GM21447 (cell line): ENCODE measurements around the gene INAVA.
"Not testable (repeated sequence)": the region's sequence is repeated elsewhere in the genome, so short reads cannot be mapped to it uniquely, and the experiment has no call there.

ENCODE experiments used
- ATAC-seq: cut with Tn5 transposase; IDR thresholded peaks from one replicate; pipeline ENCODE4 v1.9.1; 2021; ENCODE audit not compliant: unreplicated experiment

Gene INAVA

DNA sequence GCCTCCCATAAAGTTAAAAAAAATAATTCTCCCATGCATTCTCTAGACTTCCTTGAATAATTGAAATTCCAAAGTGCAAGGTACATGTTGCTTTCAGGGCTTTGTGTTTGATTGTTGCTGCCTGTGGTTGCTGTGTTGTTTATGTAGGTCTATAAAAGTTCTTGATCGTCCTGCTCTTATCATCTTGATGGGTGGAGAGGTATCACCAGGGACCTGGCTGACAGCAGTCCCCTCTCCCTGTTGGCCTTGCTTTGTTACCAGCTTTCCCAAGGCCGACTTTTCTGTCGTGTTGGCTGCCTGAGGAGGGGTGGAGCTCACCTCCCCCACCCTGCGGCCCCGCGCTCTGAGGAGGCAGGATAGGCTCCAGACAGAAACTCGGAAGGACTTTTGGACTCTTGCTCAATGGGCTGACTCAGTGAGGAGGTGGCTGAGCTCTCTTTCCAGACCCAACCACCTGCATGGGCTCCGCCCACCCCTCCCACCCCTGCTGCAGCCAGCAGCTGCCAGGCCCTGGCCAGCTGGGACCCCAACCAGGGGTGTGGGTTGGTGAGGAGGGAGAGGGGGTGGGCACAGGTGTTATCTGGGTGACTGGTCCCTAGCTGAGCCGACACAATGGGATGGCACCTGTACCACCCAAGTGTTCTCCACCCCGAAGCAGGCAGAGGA, 2.0 kb downstream of the INAVA start:
- no peak for ATAC-seq

DNA sequence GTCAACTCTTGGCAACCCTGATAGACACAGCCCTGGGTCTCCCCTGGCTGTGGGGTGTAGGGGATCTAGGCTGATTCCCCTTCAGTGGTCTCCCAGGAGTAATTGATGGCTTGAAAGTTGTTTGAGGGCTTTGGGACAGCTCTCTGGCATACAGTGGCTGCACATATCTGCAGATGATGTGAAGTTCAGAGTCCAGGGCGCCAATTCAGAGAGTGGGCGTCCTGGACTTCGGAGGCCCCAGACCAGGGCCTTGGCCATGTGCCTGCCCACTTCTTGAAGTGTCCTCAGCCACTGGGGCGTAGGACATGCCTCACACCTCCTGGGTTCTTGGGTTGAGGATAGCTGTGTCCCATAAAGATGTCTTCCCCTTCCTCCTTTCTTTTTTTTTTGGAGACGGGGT, 2.6 kb downstream of the INAVA start:
- ATAC-seq, result no peak

DNA sequence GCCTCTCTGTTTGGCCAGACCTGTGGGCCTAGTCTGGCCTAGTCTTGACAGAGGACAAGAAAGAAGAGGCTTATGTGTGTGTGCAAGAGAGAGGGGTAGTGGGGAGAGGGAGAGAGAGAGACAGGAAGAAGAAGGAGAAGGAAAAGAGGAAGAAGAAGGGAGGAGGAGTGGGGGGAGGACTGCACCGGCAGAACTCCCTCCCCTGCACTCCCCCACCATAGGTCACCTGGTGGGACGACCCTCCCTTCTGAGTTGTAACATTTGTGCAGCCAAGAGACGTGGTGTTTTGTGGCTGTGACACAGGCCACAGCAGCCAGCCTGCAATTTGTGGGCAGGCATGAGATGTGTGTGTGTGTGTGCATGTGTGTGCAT, 4.3 kb downstream of the INAVA start:
- ATAC-seq, result no peak

DNA sequence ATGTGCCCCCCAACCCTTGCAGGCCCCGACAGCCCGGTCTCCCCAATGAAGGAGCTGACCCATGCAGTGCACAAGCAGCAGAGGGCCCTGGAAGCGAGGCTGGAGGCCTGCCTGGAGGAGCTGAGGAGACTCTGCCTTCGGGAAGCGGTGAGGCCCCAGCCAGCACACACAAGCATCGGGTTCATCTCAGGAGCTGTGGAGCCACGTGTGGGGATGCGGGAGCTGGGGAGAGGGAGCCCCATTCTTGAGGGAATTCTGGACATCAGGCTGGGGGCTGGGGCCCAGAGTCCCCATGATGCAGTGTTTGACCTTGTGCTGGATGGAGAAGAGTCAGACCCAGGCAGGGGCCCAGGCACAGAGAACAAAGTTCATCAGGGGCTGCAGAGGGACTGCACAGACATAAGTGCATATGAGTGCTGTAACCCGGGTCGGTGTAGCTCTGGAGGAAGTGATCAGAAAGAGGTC, 4.8 kb downstream of the INAVA start:
- no peak for ATAC-seq

DNA sequence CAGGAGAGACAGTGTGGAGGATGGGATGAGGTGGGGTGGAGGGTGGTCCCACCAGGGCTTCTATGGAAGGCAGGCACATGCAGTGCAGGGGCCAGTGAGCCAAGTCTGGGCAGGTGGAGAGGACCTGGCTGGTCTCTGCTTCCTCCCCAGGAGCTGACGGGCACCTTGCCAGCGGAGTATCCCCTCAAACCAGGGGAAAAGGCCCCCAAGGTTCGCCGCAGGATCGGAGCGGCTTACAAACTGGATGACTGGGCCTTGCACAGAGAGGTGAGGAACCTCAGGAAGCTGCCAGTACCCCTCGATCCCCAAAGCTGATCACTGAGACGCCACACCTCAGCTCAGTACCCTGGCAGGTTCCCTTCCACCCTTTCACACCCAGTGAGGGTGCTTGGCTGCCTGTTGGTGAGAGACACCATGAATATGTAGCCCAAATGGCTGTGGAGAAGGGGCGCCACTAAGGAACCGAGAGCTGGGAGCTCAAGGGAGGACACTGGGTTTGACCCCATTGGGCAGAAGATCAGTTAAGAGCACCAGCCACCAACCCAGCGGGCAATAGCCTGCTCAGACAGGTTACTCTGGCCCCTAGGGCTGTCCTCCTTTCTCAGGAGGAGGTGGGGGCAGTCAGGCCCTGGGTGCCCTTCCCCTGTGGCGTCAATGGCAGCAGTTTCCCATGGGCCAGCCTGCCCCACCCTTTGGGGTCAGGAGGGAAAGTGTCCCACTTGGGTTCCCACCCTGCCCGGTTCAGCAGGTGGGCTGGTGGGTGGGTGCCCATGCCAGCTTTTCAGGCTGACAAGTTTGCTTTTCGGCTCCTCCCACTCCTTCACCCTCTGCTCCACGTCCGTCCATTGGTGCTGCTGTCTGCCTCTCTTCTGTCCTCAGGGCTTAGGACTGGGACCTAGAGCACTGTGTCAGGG, 5.5 kb downstream of the INAVA start:
- ATAC-seq, result no peak

DNA sequence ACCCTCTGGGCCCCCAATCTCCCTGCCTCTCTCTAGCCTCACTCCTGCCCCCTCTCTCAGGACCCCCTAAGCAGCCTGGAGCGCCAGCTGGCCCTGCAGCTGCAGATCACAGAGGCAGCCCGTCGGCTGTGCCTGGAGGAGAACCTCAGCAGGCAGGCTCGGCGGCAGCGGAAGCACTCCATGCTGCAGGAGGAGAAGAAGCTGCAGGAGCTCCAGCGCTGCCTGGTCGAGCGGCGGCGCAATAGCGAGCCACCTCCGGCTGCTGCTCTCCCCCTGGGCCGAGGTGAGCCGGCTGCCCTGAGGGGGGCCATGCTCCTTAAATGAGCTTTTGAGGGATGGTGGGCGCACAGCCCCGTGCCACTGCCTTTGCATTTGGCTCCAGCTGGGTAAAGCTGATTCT, 6.2 kb downstream of the INAVA start:
- no peak for ATAC-seq

DNA sequence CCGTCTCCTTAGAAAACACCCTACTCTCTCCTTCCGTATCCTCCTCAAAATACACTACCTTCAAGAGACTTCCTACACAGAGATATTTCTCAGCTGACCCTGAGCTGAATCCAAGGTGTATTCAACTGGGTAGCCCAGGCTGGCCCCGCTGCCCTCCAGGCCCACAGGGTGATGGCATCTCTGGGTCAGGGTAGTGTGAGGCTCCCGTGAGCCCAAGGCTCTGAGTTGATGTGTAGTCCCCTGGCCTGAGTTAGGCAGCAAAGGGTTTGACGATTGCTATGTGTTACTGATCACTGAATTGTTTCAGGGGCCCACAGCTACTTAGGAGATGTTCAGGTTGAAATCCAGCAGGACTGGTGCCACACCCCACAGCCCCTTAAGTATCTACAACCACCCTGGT, 6.7 kb downstream of the INAVA start:
- ATAC-seq, result no peak

DNA sequence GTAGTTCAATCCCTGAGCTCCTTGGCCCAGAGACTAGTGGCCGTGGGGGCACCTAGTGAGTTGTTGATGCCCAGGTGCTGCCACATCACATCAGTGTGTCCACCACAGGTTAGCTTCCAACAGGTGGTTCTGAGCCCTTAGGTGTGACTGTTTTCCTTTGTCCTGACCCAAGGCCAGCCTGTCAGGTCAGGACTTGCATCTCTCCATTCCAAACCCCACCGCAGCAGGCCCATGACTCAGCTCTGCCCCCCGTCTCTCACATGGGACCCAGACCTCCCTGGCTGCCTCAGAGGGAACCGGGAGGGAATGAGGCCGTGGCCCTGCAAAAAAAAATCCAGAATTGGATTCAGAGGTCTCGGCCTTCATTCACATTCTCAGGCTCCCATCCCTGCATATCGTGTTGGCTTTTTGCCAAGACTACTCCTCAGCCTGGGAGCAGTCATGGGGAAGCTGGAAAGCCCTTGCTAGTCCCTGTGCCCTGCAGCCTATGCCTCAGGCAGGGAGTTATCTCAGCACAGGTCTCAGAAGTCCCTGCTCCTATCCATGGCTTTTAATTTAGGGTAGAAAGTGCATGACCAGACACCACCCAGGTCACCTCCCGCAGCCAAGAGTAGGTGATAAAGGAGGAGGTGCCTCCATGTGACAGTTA, 7.2 kb downstream of the INAVA start:
- ATAC-seq, result no peak

DNA sequence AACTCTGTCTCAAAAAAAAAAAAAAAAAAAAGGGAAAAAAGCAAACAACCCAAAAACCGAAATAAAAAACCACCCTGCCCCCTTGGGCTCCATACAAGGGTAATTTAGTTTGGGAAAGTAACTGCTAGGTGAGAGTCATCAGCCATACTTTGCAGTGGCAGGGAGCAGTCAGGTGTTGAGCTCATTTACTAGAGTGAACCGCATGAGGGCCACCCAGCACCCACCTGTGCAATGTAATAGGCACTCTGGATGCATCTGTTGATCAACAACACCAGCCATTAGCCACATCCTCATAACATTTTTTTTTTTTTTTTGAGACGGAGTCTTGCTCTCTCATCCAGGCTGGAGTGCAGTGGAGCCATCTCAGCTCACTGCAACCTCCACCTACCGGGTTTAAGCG, 9.1 kb downstream of the INAVA start:
- no peak for ATAC-seq

DNA sequence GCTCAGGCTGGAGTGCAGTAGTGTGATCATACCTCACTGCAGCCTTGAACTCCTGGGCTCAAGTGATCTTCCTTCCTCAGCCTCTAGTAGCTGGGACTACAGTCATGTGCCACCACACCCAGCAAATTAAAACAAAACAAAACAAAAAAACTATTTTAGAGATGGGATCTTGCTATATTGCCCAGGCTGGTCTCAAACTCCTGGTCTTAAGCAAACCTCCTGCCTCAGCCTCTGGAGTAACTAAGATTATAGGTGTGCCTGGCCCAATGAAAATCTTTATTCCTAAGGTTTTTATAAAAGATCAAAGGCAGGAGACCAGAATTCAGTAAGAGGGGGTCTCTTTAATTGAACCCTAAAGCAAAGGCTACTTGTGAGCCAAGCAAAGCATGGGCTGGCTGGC, 10.1 kb downstream of the INAVA start:
- no peak for ATAC-seq

DNA sequence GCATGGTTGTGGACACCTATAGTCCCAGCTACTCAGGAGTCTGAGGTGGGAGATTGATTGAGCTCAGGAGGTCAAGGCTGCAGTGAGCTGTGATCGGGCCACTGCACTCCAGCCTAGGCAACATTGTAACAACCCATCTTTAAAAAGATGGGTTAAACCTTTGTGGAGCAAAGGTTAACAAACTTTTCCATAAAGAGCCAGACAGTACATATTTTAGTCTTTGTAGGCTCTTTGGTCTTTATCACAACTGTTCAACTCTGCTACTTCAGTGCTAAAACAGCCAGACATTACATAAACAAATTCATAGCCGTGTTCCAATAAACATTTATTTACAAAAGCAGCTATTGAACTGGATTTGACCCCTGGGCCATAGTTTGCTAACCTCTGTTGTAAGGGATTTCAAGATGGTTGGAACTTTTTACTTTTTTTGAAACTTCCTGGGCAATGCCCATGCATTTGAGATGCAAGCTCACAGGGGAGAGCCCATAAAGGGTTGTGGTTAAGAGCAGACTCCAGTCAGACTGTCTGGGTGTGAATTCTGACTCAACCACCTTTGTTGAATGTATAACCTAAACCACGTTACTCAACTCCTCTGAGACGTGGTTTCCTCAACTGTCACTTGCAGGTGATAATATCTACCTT, 10.8 kb downstream of the INAVA start:
- peak; percentile 43 for ATAC-seq

DNA sequence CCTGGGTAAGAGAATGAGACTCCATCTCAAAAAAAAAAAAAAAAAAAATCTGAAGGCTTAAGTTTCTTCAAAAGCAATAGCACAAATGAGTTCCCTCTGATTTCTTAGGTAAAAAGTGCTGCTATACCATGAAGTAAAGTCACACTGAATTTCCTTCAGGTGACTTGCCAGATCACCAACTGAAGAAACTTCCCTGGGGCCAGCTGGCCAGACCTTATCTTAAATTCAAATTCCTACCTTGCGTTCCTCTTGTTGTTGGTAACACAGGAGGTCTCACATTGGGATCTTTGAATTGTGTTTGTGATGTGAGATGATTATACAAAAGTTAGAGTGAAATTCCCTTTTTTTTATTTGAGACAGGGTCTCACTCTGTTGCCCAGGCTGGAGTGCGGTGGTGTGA, 11.8 kb downstream of the INAVA start:
- no peak for ATAC-seq

DNA sequence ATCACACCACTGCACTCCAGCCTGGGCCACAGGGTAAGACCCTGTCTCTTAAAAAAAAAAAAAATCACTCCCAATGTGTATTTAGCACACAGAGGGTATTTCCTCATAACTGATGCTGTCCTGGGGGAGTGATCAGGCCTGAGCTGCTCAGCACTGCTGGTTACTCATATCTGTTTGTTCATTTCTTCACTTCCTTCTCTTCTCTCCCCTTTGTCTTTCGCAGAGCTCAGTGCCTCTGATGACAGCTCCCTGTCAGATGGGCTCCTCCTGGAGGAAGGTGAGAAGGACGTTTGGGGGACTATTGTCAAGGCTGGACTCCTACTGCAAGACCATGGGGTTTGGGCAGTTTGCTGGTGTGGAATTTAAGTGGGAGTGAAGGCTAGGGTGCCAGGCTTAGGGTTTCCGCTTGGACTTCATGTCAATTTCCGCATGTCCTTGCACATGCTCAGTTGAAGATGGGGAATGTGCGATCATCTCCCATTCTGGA, 13.0 kb downstream of the INAVA start:
- ATAC-seq, result peak; percentile 67

DNA sequence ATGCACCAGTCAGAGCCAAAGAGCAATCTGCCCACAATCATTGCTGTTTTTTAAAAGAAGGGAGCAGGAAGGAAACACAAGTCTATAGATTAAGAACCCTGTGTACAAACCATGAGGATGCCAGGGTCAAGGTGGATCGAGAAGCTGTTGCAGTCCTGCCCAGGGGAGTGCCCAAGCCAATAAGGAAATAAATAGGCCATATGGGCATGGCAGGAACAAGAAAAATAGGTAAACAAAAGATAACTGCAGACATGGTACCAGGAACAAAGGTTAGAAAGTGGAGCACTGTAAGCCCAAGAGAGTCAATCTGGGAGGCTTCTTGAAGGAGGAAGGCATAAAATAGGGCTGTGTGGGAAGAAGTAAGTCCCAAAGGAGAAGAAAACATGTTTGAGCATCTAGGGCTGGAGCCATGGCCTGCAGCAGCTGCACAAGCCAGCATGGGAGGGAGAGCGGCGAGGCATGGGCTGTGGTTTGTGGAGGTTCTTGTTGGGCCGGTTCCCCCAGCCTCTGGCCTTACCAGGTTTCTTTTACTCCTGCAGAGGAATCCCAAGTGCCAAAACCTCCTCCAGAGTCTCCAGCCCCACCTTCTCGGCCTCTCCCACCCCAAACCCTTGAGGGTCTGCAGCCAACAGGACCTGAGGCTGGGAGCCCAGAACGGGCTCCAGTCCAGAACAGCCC, 13.6 kb downstream of the INAVA start:
- ATAC-seq, result no peak

DNA sequence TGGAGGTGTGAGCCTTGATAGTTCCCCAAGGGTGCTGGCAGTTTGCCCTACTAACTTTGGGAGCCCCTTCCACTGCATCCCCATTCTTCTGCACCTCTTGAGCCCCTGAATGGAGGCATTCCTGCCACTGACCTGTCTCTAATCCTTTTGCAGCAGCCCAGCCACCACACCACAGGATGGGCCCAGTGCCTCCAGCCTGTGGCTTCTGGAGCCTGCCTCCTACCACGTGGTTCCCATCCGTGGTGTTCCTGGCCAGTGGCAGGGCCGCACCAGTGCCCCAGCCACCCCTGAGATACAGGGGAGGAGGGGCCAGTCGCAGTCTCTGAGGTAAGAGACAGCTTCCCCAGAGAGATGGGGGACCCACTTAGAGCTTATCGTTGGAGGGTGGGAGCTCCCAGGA, 14.4 kb downstream of the INAVA start:
- no peak for ATAC-seq

DNA sequence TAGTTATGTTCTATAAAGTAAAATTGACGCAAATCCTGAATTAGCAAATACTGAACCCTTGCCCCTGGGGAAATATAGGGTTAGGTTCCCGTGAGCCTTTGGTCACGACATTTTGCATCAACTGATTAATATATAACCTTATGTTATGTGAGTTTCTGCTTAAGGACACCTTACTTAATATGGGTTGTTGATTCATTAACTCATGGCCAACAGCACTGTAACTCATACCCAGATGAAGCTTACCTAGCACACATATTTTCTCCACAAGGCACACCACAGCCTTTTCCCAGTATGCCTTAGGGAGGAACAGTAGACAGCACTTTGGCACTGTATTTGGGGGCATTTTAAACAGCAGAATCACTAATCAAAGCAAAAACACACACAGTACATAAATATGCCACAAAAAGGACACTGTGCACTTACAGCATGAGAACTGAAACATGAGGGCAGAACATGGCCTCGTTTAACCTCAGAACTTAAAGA, 15.1 kb downstream of the INAVA start:
- peak; percentile 41 for ATAC-seq

DNA sequence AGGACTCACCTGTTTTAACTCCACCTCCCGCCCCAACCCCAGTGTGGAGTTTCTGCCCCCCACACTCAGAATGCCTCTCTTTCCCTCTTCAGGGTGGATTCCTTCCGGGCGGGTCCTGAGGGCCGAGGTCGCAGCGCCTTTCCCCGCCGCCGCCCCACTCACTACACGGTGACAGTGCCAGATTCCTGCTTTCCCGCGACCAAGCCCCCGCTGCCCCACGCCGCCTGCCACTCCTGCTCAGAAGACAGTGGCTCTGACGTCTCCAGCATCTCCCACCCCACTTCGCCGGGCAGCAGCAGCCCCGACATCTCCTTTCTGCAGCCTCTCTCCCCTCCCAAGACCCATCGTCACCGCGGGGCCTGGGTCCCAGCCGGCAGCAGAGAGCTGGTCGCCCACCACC, 16.7 kb downstream of the INAVA start:
- no peak for ATAC-seq

DNA sequence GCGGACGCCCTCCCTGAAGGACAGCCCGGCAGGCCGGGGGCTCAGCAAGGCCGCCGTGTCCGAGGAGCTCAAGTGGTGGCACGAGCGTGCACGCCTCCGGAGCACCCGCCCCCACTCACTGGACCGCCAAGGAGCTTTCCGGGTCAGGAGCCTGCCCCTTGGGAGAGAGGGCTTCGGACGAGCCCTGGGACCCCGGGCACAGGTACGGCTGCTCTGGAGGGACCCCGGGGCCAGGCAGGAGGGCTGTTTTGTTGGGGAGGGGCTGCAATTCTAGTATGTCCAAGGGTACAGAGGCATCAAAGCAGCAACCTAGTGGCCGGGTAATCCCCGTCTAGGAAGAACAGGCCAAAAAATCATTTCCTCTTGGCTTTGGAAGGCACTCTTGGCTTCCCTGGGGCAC, 17.2 kb downstream of the INAVA start:
- not testable (repeated sequence) for ATAC-seq

DNA sequence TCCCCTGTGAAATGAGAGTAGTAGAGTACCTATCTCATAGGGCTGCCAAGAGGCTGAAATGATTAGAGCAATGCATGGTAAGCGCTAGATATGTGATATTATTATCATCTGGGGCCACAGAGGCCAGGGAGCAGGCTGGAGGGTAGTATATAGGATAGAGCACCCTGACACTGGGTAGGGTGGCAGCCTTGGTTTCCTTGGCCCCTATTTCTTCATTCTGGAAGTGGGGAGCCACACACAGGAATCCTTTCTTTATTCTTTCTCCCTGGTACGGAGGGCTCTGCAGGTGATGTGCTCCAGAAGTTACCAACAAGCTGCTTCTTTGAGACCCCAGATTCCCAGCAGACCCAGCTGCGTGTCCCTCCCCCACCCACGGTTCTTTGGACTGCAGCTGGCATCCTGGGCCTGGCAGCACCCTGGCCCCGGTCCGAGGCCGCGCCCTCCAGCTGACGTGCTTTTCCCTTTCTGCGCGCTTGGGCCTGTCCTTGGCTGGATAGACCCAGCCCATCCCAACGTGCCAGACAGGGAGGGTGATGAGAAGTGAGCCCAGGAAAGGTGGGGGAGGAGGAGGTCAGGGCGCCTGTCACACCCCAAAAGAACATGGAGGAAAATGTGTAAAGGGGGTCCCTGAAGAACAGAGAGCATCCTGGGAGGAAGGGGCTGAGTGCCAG, 18.2 kb downstream of the INAVA start:
- no peak for ATAC-seq

DNA sequence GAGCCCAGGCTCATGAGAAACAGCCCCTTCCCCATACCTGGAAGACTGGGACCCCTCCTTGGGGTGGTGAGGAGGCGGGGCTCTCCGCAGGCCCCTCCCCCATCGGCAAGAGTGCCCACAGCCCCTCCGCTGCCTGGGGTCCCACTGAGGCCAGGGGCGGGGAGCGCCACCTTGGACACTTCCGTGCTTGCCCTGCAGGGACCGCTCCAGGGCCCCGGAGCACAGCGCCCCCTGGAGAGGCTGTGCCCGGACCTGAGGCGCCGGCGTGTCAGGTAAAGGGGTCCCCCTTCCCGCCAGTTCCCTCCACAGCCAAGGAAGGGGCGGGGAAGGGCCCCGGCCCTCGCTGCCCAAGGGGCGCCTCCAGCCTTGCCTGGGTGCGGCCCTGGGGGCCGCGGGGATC, 21.5 kb downstream of the INAVA start:
- no peak for ATAC-seq
